NCI-H1092 treated with DMSO at 0.1 percent for 48 hours (cell line): ENCODE measurements around the gene FOS.
A peak's percentile ranks its signal among the peaks of the same experiment; 100 is the strongest.
"Not testable (repeated sequence)": the region's sequence is repeated elsewhere in the genome, so short reads cannot be mapped to it uniquely, and the experiment has no call there.

ENCODE experiments used
- DNase-seq: peaks from one replicate; lab custom pipeline; 2025; lab: John Stamatoyannopoulos, UW

Gene FOS

DNA sequence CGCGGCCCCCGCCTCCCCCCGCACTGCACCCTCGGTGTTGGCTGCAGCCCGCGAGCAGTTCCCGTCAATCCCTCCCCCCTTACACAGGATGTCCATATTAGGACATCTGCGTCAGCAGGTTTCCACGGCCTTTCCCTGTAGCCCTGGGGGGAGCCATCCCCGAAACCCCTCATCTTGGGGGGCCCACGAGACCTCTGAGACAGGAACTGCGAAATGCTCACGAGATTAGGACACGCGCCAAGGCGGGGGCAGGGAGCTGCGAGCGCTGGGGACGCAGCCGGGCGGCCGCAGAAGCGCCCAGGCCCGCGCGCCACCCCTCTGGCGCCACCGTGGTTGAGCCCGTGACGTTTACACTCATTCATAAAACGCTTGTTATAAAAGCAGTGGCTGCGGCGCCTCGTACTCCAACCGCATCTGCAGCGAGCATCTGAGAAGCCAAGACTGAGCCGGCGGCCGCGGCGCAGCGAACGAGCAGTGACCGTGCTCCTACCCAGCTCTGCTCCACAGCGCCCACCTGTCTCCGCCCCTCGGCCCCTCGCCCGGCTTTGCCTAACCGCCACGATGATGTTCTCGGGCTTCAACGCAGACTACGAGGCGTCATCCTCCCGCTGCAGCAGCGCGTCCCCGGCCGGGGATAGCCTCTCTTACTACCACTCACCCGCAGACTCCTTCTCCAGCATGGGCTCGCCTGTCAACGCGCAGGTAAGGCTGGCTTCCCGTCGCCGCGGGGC, at the start of gene FOS:
Gene FOS, plus strand, starts transcription at position 407 of the 731 bp plus-strand sequence. Its CDS starts 155 bp downstream, at position 562.
- peak; percentile 95 for DNase-seq

DNA sequence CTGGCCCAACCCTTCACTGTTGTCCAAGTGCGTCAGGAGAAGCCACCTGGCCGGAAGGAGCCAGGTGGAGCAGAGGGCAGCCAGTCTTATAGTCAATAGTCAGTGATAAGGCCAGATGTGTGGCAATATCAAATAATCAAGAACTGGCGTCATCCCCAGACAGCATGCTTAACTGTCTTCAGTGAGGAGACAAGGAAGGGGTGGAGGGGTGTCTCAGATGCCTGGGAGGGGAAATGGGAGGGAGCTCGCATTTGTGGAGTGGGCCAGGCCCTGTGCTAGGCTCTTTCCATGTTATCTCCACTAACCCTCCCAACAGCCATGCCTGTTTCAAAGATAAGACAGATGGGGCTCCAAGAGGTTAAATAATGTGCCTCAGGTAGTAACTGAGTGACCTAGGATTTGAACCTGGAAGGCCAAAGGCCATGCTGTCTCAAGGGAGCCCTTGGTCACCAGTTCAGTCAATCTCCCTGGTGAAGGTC, 48.9 kb upstream of the FOS start:
- DNase-seq, result no peak

DNA sequence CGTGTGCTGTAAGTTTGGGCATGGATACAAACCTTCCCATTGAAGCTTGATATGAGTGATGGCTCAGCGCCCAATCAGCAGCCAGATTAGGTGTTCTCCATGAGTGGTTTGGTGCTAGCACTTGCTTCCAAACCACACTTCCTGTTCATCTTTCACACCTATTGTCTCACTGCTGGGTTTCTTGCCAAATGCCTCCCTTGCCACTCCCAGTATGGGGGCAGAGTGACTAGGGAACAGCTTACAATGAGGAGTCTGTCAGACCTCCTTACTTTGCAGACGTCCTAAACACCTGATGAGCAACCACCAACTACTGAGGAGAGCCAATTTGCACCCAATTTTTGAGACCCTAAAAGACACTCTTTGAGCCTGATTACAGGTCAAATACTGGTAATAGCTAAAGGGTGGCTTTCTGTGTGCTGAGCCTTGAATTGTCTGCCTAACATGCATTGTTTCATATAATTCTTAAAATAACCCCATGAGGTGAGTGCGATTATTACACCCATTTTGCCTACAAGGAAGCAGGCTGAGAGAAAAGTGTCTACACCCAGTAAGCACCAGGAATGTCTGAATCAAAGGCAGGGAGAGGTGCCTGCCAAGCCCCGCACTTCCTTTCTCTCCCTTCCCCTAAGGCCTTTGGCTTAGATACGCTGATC, 48.4 kb upstream of the FOS start:
- peak; percentile 25 for DNase-seq

DNA sequence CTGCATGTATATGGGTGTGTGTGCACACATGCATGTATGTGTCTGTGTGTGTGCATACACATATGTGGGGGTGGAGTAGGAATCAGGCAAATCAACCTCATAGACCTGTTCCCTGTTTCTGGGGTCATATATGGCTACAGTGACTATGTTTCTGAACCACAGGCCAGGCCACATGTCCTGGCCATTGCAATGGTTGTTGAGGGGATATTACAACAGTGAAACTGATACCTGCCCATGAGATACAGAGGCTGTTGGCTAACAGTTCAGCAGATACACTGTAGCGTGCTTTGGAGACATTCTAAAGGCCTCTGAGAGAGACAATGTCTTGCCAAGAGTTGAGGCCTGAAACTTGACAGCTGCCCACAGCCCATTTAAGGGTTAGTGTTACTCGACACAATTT, 47.3 kb upstream of the FOS start:
- no peak for DNase-seq

DNA sequence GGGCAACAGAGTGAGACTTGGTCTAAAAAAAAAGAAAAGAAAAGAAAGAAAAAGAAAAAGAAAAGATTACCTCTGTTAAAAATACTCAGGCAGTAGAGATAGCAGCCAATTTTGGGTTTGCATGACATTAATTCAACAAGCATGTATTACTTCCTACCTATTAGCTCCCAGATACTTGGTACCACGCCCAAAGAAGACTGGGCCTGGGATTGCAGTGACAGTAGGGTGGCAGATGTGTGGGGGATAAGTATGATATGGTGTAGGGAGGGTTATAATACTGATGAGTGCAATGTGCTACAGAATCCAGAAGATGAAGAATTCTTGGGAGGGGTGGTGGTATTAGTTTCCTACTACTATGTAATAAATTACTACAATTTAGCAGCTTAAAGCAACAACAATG, 46.4 kb upstream of the FOS start:
- no peak for DNase-seq

DNA sequence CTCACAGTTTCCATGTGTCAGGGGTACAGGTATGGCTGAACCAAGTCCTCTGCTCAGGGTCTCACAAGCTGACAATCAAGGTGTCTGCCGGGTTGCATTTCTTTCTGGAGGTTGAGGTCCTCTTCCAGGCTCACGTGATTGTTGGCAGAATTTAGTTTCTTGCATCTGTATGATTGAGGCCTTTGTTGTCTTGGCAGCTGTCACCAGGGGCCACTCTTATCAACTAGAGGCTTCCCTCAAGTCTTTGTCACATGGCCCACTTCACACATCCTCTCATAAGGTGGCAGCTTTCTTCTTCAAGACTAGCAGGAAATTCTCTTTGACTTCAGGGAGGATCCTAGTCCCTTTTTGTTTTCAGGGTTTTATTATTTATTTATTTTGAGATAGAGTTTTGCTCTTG, 46.0 kb upstream of the FOS start:
- no peak for DNase-seq

DNA sequence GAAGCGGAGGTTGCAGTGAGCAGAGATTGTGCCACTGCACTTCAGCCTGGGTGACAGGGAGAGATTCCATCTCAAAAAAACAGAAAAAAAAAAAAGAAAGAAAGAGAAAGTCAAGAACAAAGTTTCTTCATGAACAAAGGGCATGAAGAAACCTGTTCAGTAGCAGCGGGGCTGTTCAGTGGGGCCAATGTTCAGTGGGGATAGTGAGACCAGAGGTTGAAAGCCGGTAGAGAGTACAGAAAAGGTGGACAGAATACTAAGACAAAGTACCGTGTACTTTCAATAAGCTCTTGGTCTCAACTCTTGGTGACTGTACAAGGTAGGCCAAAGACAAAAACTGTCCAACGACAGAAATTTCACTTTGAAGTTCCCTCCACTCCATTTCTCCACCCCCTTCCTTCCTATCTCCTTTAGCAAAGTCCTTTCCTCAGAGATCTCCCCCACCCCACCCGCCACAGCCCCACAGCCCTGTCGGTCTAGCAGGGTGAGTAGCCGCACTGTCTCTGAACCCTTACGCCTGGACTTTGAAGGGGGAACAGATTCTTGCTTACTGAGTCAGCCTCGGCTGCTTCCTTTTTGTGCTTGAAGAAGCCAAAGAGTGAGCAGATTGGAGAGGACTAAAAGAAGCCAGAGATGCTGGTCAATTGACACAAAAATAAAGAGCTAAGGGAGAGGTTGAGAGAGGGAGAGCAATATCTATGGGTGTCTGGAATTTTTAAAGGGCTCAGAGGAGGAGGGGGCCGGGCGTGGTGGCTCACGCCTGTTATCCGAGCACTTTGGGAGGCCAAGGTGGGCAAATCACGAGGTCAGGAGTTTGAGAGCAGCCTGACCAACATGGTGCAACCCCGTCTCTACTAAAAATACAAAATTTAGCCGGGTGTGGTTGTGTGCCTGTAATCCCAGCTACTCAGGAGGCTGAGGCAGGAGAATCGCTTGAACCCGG, 44.2 kb upstream of the FOS start:
- no peak for DNase-seq

DNA sequence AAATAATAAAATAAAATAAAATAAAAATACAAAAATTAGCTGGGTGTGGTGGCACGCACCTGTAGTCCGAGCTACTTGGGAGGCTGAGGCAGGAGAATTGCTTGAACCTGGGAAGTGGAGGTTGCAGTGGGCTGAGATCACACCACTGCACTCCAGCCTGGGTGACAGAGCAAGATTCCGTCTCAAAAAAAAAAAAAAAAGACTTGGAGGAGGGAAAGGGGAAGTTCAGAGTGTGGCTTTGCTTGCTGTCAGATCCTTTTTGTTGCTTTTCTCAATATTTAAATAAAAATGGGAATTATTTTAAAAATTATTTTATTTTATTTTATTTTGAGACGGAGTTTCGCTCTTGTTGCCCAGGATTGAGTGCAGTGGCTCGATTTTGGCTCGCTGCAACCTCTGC, 43.4 kb upstream of the FOS start:
- DNase-seq, result not testable (repeated sequence)

DNA sequence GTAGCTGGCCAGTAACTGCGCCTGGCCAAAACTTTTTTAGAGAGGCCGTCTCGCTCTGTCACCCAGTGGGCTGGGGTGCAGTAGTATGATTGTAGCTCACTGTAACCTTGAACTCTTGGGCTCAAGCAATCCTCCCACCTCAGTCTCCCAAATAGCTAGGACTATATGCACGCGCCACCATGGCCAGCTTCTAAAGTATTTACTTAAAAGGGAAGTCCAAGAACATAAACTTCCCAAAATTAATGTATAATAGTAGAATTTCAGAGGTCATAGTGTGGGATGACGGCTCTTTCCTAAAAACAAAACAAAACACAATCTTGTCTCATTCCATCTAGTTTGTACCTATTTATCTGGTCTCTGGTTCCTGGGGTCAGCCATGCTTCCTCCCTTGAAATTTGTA, 42.2 kb upstream of the FOS start:
- no peak for DNase-seq

DNA sequence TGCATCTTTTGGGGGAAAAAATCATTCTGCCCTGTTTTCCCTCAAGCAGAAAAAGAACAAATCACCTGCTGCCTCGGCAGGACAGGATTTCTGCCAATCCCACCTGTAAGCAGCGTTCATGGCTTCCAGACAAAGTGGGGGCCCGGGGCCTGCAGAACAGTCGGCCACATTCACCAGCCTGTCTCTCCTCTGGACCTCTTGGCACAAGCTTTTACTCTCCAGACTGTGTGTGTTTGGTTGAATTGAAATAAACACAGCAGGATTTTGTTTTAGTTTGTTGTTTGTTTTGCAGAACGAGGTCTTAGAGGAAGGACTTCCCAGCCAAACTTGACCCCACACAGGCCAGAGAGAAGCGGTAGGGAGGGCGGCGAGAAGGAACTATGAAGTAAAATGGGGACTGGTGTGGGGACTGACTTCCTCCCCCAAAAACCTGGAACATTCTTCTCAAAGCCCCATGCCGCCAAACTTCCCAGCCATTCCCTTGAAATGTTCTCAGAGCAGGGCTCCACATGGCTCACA, 41.7 kb upstream of the FOS start:
- DNase-seq, result no peak

DNA sequence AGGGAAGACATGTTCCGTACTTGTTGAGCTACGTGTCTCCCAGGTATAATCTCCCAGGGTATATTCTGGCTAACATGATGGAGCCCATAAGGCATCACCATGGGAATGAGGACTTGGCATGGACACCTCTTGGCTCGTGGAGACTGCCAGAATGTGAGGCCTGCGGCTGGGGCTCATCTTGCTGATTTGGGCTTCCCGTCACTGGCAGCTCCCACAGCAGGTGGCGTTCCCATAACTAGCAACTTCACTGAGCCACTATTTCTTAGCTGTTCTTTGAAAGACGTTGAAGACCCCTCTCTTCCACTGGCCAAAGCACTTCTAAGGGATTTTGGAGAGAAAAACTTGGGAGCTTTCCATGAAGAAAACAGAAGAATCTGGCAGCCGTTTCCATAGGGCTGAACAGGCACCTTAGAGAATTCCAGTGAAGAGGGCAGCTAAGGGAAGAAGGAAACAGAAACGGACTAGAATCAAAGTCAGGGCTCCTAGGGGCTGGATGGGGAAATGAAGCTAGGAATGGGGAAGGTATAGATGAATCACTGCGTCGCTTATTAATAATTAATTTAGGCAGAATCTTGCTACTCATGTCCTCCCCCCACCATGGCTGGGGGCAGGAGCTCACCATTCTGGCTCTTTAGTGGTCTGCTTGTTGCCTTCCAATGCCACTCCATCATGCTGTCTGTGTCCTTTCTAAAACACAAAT, 39.7 kb upstream of the FOS start:
- DNase-seq, result no peak

DNA sequence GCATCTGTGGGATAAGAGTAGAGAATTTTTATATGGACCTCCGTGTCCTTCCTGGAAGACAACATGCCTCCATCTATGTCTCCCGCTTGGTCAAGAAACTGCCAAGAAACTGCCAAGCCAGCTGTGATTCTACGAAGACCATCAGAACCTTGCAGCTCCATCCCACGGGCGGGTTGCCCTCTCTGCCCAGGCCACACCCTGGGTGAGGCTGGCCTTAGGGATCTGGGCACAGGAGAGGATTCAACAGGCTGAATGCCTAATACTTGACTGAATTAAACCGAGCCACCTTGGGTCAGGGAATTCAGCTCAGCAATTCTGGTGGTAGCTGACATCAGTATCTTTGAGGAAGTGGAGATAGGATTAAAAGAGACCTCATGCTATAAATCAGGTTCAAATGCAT, 37.8 kb upstream of the FOS start:
- DNase-seq, result no peak

DNA sequence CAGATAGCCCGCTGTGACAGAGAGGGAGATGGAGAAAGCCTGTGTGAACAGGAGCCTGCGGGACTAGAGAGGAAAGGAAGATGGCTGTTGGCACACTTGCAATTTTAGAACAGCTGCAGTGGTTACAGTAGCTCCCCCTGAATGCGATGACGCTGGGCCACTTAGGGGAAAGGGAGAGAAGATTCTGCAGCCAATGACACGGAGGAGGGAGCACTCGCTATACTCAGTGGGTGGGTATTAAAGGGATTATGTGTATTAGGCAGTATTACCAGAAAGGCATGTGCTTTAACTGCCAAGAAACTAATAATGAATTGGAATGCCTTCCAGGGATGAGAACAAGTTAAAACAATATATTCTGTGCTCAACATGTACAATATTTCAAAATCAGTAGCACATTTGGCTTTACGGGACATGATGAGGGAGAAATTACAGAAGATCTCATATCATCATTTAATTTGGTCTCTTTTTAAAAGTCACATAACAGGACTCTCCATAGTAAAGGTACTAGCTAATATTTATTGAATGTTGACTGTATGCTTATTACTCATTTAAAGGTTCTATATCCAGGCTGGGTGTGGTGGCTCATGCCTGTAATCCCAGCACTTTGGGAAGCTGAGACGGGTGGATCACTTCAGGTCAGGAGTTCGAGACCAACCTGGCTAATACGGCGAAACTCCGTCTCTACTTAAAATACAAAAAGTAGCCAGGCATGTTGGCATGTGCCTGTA, 35.9 kb upstream of the FOS start:
- peak; percentile 37 for DNase-seq

DNA sequence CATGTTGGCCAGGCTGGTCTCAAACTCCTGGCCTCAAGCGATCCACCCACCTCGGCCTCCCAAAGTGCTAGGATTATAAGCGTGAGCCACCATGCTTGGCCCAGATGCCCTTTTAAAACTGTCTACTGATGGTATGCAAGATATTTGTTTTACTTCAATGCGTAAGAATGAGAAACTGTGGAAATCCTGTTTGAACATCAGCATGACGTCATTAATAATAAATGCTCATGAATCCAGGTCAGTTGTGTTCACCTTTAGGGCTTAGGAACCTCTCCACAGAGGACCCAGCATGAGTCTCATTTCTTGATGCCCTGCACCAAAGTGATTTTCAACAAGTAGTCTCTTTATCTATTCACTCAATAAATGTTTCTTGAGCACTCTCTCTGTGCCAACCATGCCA, 34.5 kb upstream of the FOS start:
- DNase-seq, result no peak

DNA sequence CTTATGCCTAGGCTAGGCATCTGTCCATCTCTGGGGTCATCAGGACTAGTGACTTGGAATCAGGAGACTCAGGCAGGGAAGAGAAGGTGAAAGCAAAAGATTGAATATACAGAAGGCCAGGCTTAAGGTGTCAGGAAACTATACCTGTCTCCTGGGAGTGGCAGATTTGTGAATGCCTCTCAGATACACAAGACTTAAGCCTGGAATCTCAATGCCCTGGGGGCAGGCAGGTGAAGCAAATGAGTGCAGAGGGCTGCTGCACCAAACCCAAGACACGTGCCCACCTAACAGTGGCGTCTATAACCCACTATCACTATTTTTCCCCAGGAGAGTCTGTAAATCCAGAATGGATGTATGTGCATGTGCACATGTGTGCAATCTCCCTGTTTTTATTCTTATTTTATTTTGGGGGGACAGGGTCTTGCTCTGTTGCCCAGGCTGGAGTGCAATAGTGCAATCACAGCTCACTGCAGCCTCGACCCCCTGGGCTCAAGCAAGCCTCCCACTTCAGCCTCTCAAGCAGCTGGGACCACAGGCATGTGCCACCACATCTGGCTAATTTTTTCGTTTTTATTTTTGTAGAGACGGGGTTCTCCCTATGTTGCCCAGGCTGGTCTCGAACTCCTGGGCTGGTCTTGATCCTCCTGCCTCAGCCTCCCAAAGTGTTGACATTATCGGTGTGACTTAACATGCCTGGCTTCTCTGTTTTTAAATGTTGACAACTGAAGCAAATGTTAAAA, 31.9 kb upstream of the FOS start:
- DNase-seq, result no peak

DNA sequence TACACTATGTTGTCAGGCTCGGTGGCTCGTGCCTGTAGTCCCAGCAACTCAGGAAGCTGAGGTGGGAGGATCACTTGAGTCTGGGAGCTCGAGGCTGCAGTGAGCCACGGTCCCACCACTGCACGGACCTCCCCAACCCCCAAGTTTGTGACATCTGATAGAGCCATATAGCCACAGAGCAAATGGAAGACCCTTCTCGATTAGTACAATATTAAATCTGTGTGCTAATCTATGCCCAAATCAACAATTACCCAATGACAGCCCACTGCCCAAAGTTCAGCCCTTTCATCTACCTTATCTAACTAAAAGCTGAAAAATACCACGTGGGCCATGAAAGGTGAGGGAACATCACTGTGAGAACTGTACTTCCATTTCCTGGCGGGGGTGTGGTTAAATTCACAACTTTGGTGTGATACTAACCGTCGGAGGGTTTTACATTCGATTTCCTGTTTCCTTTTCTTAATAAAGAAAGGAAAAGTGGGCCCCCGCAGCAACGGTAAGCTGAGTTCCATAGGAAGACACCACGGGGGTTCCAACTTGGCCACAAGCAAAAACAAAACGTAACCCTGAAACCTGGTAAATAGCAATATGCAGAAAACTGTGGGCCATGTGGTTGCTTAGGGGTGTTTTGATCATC, 31.2 kb upstream of the FOS start:
- no peak for DNase-seq

DNA sequence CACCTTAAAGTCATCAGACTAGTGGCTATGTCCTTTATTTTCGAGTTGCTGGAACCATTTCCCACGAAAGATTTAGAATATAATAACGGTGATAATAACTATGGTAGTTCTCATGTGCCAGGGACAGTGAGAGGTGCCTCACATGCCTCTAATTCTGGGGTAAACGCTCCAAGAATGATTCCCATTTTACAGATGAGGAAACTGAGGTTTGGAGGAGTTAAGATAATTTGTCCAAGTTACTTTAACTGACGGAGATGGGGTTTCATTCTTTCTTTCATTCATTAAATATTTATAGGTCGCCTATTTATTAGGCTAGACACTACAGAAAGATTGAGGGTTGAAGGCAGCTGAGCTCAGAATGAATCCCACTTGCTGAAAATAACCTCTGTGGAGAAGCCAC, 30.7 kb upstream of the FOS start:
- no peak for DNase-seq

DNA sequence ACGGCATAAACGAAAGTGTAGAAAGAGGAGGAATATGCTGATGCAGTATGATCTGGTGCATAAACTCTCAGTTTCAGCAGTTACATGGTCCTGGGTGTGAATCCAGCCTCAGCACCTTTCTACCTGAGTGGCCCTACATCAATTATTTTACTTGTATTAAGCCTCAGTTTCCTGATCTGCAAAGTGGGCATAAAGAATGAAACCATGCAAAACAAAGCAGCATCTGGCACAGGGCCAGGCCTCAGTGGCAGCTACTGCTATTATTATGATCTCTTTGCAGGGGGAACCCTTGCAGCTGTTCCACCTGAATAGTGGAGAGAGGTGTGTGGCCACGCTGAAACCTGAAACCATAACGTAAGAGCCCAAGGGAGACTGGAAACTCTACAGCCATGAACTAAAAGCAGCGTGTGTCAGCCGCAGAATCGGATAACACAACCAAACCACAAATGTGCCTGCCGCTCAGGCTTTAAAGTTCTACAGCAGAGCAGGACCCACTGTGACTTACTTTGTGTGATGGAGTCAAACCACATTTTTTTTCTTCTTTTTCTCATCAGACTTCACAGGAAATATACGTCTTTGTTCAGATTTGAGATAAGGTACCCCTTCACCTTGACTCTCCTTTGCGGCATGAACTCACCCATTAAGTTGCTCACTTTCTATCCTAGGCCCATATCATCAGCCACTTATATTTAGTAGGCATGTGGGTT, 29.2 kb upstream of the FOS start:
- peak; percentile 50 for DNase-seq

DNA sequence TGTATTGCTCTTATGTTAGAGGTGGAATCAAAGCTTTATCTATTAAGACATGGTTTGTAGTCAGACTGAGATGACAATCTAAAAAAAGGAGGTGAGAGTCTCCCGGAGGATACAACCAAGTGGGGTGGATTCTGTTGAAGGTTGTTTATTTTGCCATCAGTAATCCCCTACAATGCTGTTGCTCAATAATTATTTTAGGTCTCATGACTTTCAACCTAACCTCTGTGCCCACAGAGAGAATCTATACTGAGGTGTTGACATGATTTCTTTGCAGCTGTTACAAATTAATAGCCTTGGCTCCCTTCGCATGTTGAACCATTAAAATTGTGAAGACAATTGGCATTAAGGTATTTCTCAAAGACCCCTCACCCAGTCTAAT, 28.7 kb upstream of the FOS start:
- DNase-seq, result no peak
